Renal cortex interstitium (tissue), 11 donors: ENCODE measurements around the gene GABRR3. TPM values are rescaled to one million over a fixed set of nuclear protein-coding genes. Genes with fewer than 3 reads are reported as not detected.

ENCODE experiments used
- DNase-seq, 11 donors: peaks; one replicate each; pipeline ENCODE4 v3.0.0-alpha.2; 2013; ENCODE audit warnings: low read depth in 9 of 11, low spot score in 4 of 11; ENCODE audit errors: extremely low read depth in 1 of 11
- polyA plus RNA-seq, 3 donors: library from polyadenylated mRNA; unstranded; fragments of 120-200 nt; gene quantifications; one replicate each; pipeline ENCODE4 v1.2.1, GENCODE V29; 2013; ENCODE audit not compliant: insufficient read length in 3 of 3

The GABRR3 gene
- polyA plus RNA-seq, 3 donors, result 0.03 to 0.09 (median 0.03) TPM

DNA sequence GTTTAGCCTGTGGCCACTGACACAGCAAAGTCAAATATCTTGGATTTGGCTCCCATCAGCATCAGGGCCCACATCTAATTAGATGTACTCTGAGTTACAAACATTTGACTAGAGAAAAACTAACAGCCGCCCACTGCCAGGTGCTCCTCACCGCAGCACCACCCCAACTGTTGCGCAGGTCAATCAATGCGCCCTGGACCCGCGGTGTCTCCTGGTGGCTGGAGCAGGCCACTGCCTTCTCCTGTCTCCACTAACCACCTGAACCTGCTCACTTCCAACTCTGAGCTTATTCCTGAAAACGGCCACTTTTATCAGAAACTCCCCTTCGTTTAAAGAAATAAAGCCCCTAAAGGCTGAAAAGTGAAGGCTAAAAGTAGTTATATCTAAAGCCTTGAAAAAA is 67.1 kb downstream of the GABRR3 start:
- DNase-seq, result no peak

- no peak for DNase-seq
Measured at GRCh38 chr3:97960993-97961766, 73.9 kb downstream of the GABRR3 start.

DNA sequence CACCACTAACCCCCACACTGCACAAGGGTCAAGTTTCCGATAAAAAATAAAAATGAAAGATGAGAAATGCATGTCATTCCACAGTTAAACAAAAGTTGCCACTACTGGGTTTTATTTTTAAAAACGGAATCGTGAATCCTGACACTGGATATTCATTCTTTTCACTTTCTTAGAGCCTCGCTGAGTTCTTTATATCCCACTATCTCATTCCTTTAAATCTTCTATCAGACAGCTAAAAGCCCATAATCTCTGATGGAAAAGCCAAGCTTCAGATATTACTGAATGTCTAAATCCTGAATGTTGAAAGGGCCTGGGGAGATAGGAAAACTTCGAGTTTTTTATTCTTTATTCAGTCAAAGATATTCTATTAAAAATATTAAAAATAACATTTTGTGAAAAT is 74.6 kb downstream of the GABRR3 start:
- no peak for DNase-seq

DNA sequence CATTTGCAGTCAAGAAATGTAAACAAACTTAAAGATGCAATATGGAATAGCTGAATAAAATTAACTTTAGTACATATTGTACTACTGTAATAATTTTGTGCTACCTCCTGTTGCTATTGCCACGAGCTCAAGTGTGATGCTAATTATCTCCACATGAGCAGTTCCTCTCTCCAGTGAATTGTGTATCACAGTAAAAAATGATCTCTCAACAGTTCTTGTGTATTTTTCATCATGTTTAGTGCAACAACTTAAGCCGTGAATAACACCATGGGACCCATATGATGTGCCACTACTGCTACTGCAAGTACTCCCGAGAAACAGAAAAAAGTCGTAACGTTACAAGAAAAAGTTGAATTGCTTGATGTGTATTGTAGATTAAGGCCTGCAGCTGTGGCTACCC is 75.2 kb downstream of the GABRR3 start:
- no peak for DNase-seq

DNA sequence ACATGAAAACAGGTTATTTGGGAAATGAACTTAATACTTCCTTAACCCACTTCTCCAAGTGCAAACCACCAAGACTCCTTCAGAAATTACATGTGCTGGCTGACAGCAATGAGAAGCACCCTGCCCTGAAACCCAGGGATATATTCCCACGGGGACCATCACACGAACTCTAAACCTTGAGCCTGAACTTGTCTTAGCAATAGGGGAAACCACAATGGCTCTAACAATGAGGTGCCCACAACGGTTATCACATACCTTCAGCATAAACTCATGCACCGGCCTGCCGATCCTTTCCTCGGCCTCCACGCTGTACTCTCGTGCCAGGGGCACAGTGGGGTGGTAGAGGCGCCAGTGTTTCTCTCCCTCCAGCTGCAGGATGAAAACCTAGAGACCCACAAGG is 76.3 kb downstream of the GABRR3 start:
- no peak for DNase-seq

- no peak for DNase-seq
Measured at GRCh38 chr3:97958396-97958795, 76.7 kb downstream of the GABRR3 start.

DNA sequence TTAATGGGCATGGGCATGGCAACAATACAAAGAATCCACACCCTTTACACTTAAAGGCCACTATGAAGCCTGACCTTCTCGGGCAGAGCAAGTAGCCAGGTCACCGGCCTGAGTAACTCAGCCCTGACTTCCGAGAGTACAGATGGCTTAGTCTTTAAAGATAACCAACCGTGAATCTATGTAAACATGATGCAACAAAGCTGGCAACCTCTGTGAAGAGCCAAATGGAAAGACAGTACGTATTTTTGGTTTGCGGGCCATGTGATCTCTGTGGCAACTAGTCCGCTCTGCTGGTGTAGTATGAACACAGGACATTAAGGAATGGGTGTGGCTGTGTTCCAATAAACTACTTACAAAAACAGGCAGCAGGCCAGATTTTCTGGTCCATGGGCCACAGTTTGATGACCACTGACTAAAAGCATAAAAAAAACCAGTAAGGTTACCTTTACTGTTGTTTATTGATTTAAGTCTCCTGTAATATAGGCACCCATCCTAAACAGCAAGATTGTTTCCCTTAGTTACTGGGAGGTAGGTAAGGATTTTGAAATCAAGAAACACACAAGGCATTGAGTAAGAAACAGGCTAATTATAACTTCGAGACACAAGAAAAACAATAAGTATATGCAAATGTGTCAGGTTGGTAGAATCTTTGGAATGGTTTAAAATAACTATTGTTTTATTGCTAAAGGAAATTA is 77.4 kb downstream of the GABRR3 start:
- DNase-seq, result no peak

DNA sequence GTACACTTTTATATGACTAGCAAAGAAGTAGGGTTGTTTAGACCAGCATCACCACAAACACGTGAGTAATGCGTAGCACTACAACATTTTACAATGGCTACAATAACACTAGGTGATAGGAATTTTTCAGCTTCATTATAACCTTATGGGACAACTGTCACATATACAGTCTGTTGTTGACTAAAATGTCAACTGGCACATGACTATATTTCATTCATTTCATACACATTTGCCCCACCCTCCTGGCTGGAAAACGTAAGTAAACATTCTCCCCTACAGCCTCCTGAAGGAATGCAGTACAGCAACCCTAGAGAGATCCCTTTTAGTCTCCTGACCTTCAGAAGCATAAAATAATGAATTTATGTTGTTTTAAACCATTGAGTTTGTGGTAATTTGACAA is 79.1 kb downstream of the GABRR3 start:
- DNase-seq, result no peak

GRCh38 chr3:97954228-97954827 is 80.8 kb downstream of the GABRR3 start:
- no peak for DNase-seq

DNA sequence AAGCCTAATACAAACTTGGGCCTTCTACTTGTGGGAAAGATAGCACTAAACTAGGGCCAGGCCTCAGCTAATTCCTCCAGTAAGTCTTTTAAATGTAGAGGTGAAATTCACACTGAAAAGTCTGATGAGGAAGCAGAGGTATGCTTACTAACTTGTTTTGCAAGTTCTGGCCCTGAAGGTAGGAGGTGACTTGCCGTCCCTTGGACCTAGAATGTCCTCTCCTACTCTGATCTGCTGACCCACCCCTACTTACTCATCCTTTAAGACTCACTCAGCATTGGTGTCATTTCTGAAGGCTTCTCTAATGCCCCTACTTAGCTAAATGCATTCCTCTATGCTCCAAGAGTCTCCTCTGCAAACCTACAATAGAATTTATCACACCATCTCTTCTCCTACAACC is 82.2 kb downstream of the GABRR3 start:
- no peak for DNase-seq

DNA sequence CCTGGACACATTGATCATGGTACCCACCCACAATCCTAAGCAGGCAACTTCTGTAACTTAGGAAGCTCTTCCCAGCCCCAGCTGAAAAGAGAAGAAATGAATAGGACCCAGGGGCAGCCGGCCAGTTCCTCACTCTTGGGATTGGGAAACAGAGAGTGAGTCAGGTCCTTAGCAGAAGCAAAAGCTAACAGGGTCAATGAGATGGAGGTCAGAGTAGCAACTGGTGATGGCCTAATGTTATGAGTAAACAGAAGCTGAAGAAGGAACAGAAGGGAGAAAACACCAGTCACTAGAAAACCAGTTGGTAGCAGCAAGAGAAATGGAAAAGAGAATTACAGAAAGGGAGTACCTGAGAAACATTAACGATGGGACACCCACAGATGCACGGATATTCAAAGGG is 82.8 kb downstream of the GABRR3 start:
- DNase-seq, result no peak

GRCh38 chr3:97950360-97950759 is 84.8 kb downstream of the GABRR3 start:
- DNase-seq, result no peak

GRCh38 chr3:97949743-97950142 is 85.4 kb downstream of the GABRR3 start:
- no peak for DNase-seq

GRCh38 chr3:97949110-97949485 is 86.0 kb downstream of the GABRR3 start:
- no peak for DNase-seq

DNA sequence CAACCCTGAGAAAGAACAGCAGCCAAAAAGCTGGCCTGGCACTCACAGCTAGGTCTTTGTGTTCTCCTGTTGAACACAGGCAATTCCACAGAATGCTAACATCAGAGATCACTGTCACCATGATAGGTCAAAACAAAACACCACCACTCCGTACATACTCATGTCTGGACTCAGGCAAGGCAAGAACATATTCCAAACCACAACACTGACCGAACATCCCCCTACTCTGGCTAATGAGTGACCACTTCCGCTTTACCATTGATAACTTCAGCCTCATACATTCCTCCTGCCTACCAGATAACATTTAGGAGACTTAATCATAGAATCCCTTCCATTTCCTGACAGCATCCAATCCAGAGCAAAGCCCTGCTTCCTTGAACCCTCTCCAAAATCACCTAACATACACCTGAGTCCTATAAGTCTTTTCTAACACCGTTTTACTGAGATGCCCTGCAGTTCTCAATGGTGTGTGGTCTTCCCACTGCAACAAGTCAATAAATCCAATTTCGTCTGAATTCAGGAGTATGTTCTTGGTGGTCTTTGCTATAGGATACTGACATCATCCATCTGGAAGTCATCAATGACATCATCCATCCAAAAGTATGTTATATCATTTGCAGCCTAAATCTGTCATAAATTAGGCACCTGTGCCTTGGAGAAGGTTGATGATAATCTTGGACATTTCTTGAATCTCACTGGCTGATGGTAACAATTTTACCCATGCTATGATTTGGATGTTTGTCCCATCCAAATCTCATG is 86.6 kb downstream of the GABRR3 start:
- DNase-seq, result no peak

GRCh38 chr3:97942801-97943546 is 92.1 kb downstream of the GABRR3 start:
- DNase-seq, result no peak

- DNase-seq, result no peak
Measured at GRCh38 chr3:97940034-97940433, 95.1 kb downstream of the GABRR3 start.

GRCh38 chr3:97939401-97939800 is 95.7 kb downstream of the GABRR3 start:
- DNase-seq, result no peak

- no peak for DNase-seq
Measured at GRCh38 chr3:97938444-97938843, 96.7 kb downstream of the GABRR3 start.
